Measurements from ENCODE around the gene GAB2.

The GAB2 gene

DNA sequence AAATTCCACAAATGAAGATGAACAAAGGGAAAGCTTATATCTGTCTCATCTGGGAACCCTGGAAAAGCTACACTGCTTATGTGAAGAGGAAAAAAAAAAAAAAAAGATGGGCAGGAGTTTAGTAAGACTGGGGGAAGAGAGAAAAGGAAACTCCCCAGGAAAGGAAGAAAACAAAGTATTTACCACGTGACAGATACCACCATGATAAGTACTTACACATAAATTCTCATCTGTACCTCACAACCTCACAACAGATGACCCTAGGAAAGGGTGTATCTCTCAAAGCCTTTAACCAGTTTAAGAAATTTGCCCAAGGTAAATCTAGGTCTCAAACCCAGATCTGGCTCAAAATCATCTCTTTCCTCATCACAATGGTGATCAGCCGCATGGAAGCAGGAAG lies 77.1 kb downstream of the GAB2 start:
- TF ChIP-seq CTCF (IDR thresholded peaks at IDR 0.05; ENCODE audit: low read depth, low read length, missing control alignments), result no peak
- no peak overlapping the region for H3K4me3 ChIP-seq (ENCODE audit: low read depth, low read length)
- DNase-seq (ENCODE audit: low read depth), result no peak

DNA sequence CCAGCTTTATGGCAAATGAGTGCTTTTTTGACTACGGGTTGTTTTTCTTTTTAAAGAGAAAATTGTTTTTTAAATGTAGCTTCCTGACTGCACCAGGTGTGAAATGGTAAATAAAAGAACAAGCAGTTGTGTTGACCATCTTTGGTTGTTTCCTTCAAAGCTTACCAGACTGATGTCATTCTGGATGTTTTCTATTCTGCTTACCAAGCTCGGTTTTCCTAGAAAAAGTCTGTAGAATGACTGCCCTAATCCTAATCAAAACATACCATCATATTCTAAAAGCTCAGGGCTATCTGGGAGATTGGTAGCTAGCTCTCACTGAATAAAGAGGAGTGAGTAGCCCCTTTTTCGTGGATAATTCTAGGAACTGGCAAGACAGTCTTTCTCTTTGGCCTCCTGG lies 77.7 kb downstream of the GAB2 start:
- H3K4me3 ChIP-seq (ENCODE audit: low read depth, low read length), result no peak overlapping the region
- DNase-seq (ENCODE audit: low read depth), result no peak
- no peak for TF ChIP-seq CTCF (IDR thresholded peaks at IDR 0.05; ENCODE audit: low read depth, low read length, missing control alignments)

GRCh38 chr11:78339483-78339882 lies 78.1 kb downstream of the GAB2 start:
- H3K4me3 ChIP-seq (ENCODE audit: low read depth, low read length), result no peak overlapping the region
- no peak for DNase-seq (ENCODE audit: low read depth)
- TF ChIP-seq CTCF (IDR thresholded peaks at IDR 0.05; ENCODE audit: low read depth, low read length, missing control alignments), result no peak

DNA sequence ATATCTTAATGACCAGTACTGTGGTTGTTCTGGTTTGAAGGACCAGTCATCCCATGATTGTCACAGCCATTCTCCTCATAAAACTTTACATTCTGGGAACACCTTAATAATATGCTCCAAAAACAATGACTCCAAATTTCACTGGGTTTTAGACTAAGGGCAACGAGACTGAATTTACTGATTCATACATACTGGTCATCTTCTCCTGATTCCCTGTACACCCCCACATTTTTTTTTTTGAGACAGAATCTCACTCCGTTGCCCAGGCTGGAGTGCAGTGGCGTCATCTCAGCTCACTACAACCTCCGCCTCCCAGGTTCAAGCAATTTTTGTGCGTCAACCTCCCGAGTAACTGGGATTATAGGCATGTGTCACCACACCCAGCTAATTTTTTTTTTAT lies 78.9 kb downstream of the GAB2 start:
- no peak for DNase-seq (ENCODE audit: low read depth)
- no peak overlapping the region for H3K4me3 ChIP-seq (ENCODE audit: low read depth, low read length)
- TF ChIP-seq CTCF (IDR thresholded peaks at IDR 0.05; ENCODE audit: low read depth, low read length, missing control alignments), result no peak

- no peak overlapping the region for H3K4me3 ChIP-seq (ENCODE audit: low read depth, low read length)
- DNase-seq (ENCODE audit: low read depth), result no peak
- TF ChIP-seq CTCF (IDR thresholded peaks at IDR 0.05; ENCODE audit: low read depth, low read length, missing control alignments), result no peak
These were observed 79.5 kb downstream of the GAB2 start for GRCh38 chr11:78338138-78338537.

GRCh38 chr11:78337554-78337924 lies 80.1 kb downstream of the GAB2 start:
- no peak for TF ChIP-seq CTCF (IDR thresholded peaks at IDR 0.05; ENCODE audit: low read depth, low read length, missing control alignments)
- no peak for DNase-seq (ENCODE audit: low read depth)
- no peak overlapping the region for H3K4me3 ChIP-seq (ENCODE audit: low read depth, low read length)

GRCh38 chr11:78336877-78337553 lies 80.6 kb downstream of the GAB2 start:
- no peak overlapping the region for H3K4me3 ChIP-seq (ENCODE audit: low read depth, low read length)
- TF ChIP-seq CTCF (IDR thresholded peaks at IDR 0.05; ENCODE audit: low read depth, low read length, missing control alignments), result no peak
- DNase-seq (ENCODE audit: low read depth), result no peak
